K562 (cell line): ENCODE measurements around the gene MARS1. TPM values are rescaled to one million over a fixed set of nuclear protein-coding genes. Genes with fewer than 3 reads are reported as not detected.

Source experiments
- MTA1 ChIP-seq: fragments of 450-650 bp; IDR thresholded peaks from 2 replicates; pipeline ENCODE4 v1.6.1; 2017; ENCODE audit warnings: borderline replicate concordance
- RFX7 ChIP-seq: fragments of 250-450 bp; sonication (Bioruptor Pico); IDR thresholded peaks from 2 replicates; pipeline ENCODE4 v1.5.1; 2021; ENCODE audit warnings: mild to moderate bottlenecking
- WHSC1 ChIP-seq: IDR thresholded peaks from one replicate; pipeline ENCODE4 v1.6.1; 2012; ENCODE audit warnings: low read length, control low read depth, inconsistent platforms
- YY1 ChIP-seq, 3 experiments: IDR thresholded peaks; 2 replicates each; pipeline ENCODE4 v1.6.1; 2011; ENCODE audit warnings: low read length in 2 of 3, mild to moderate bottlenecking in 2 of 3, moderate library complexity in 2 of 3, borderline replicate concordance in 1 of 3, control low read depth in 1 of 3, low read depth in 1 of 3; ENCODE audit not compliant: insufficient read depth in 3 of 3, insufficient replicate concordance in 2 of 3, control insufficient read depth in 1 of 3, insufficient read length in 1 of 3; ENCODE audit errors: extremely low read depth in 1 of 3
- ZNF174 ChIP-seq: fragments of 250-450 bp; sonication (Bioruptor Pico); IDR thresholded peaks from 2 replicates; pipeline ENCODE4 v1.4.0; 2020; ENCODE audit warnings: mild to moderate bottlenecking
- ZNF347 ChIP-seq: fragments of 450-650 bp; formaldehyde crosslinking; IDR thresholded peaks from 2 replicates; pipeline ENCODE4 v1.4.0; 2020; ENCODE audit warnings: low read depth, mild to moderate bottlenecking, moderate library complexity
- ZNF778 ChIP-seq: fragments of 450-650 bp; formaldehyde crosslinking; IDR thresholded peaks from 2 replicates; pipeline ENCODE4 v1.4.0; 2020; ENCODE audit warnings: mild to moderate bottlenecking, moderate library complexity
- polyA plus RNA-seq, 8 experiments: library from polyadenylated mRNA; depleted of rRNA in 4 of 8; stranded (reverse) in 5 of 8; unstranded in 3 of 8; fragments of >200 nt; fragmentation: Nextera tagmentation in 2 of 8; fragmentation: Illumina TruSeq in 1 of 8; extraction: Ambion mirVana in 2 of 8; extraction: Trizol in 1 of 8; gene quantifications; 2 replicates each; pipeline versions ENCODE4 v1.2.1 to v1.2.3, GENCODE V29; 2011 to 2014; ENCODE audit warnings: inconsistent platforms in 1 of 8, missing spikeins in 1 of 8
- total RNA-seq, 7 experiments: library from RNA; depleted of rRNA in 6 of 7; stranded (reverse); fragments of >200 nt in 6 of 7; fragmentation: Illumina TruSeq in 2 of 7; extraction: Trizol in 2 of 7; gene quantifications; 2 replicates each; pipeline versions ENCODE4 v1.2.1 to v1.2.3, GENCODE V29; 2011 to 2021; ENCODE audit warnings: low replicate concordance in 1 of 7
- TF ChIP-seq, protein P1 (sequence below): fragments of 450-650 bp; formaldehyde crosslinking; IDR thresholded peaks from 2 replicates; pipeline ENCODE4 v1.4.0; 2022; ENCODE audit warnings: mild to moderate bottlenecking, moderate library complexity
- TF ChIP-seq, protein P2 (sequence below): fragments of 250-450 bp; sonication (Bioruptor Pico); IDR thresholded peaks from 2 replicates; pipeline ENCODE4 v1.8.0; 2022; ENCODE audit warnings: moderate library complexity, mild to moderate bottlenecking, inconsistent platforms
- TF ChIP-seq, protein P3 (sequence below): fragments of 450-650 bp; IDR thresholded peaks from 2 replicates; pipeline ENCODE4 v1.6.1; 2016; ENCODE audit warnings: low read depth
- TF ChIP-seq, protein P4 (sequence below): fragments of 450-650 bp; IDR thresholded peaks from 2 replicates; pipeline ENCODE4 v1.6.1; 2016; ENCODE audit warnings: borderline replicate concordance

The MARS1 gene
- total and polyA plus RNA-seq, 9 of the 15 experiments (the other 6 are each of a cell fraction or from before 2014, with no cell fraction given), result 117 to 382 (median 220) TPM

DNA sequence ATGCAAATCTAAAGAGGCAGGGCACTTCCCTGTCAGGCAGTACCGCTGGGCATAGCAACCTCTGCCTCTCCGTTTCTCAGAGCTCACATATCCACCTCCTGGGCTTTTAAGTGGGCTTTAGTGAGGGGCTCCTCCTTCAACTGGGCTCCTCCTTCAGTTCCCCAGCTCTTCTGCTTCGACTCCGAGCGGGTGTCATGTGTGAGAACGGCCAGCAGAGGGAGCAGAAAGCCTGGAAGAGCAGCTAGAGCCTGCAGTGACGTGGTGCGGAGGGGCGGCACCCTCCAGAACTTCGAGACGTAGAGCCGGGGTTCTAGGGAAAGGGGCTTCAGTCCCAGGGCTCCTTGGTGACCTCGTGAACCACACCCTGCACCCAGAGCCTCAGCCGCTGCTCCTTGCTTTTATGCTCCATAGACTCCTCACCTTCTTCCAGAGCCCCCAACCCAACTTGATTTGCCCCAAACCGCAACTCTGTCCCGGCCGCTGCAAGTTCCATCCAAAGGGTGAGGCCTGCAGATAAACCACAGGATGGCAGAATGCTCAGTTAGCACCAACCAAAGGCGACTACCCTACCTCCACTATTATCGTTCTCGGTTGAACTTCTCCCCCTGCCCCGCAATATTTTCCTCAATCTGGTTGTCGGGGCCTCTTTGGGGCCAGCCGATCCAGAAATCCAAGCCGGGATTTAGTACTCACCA is 28.7 kb upstream of the MARS1 start (continued):
- TF ChIP-seq, protein P1, sequence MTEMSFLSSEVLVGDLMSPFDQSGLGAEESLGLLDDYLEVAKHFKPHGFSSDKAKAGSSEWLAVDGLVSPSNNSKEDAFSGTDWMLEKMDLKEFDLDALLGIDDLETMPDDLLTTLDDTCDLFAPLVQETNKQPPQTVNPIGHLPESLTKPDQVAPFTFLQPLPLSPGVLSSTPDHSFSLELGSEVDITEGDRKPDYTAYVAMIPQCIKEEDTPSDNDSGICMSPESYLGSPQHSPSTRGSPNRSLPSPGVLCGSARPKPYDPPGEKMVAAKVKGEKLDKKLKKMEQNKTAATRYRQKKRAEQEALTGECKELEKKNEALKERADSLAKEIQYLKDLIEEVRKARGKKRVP (CRISPR knock-in tag), result no peak
- TF ChIP-seq, protein P2, sequence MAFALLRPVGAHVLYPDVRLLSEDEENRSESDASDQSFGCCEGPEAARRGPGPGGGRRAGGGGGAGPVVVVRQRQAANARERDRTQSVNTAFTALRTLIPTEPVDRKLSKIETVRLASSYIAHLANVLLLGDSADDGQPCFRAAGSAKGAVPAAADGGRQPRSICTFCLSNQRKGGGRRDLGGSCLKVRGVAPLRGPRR, result no peak
- TF ChIP-seq, protein P3, sequence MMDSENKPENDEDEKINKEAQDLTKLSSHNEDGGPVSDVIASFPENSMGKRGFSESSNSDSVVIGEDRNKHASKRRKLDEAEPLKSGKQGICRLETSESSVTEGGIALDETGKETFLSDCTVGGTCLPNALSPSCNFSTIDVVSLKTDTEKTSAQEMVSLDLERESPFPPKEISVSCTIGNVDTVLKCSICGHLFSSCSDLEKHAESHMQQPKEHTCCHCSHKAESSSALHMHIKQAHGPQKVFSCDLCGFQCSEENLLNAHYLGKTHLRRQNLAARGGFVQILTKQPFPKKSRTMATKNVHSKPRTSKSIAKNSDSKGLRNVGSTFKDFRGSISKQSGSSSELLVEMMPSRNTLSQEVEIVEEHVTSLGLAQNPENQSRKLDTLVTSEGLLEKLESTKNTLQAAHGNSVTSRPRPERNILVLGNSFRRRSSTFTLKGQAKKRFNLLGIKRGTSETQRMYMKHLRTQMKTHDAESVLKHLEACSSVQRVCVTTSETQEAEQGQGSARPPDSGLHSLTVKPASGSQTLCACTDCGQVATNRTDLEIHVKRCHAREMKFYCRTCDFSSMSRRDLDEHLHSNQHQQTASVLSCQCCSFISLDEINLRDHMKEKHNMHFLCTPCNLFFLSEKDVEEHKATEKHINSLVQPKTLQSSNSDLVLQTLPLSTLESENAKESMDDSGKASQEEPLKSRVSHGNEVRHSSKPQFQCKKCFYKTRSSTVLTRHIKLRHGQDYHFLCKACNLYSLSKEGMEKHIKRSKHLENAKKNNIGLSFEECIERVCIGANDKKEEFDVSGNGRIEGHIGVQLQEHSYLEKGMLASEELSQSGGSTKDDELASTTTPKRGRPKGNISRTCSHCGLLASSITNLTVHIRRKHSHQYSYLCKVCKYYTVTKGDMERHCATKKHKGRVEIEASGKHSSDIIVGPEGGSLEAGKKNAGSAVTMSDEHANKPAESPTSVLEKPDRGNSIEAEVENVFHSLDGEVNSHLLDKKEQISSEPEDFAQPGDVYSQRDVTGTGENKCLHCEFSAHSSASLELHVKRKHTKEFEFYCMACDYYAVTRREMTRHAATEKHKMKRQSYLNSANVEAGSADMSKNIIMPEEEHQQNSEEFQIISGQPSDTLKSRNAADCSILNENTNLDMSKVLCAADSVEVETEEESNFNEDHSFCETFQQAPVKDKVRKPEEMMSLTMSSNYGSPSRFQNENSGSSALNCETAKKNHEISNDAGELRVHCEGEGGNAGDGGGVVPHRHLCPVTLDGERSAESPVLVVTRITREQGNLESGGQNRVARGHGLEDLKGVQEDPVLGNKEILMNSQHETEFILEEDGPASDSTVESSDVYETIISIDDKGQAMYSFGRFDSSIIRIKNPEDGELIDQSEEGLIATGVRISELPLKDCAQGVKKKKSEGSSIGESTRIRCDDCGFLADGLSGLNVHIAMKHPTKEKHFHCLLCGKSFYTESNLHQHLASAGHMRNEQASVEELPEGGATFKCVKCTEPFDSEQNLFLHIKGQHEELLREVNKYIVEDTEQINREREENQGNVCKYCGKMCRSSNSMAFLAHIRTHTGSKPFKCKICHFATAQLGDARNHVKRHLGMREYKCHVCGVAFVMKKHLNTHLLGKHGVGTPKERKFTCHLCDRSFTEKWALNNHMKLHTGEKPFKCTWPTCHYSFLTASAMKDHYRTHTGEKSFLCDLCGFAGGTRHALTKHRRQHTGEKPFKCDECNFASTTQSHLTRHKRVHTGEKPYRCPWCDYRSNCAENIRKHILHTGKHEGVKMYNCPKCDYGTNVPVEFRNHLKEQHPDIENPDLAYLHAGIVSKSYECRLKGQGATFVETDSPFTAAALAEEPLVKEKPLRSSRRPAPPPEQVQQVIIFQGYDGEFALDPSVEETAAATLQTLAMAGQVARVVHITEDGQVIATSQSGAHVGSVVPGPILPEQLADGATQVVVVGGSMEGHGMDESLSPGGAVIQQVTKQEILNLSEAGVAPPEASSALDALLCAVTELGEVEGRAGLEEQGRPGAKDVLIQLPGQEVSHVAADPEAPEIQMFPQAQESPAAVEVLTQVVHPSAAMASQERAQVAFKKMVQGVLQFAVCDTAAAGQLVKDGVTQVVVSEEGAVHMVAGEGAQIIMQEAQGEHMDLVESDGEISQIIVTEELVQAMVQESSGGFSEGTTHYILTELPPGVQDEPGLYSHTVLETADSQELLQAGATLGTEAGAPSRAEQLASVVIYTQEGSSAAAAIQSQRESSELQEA, result no peak
- TF ChIP-seq WHSC1 (no peak), ZNF174 (CRISPR knock-in tag) (no peak), RFX7 (CRISPR knock-in tag) (no peak), MTA1 (peak; percentile 46; the same call in 1 of the 2 replicates), YY1 (IDR thresholded peaks at IDR 0.05; ENCODE audit: borderline replicate concordance in 1 of 3, control insufficient read depth in 1 of 3, extremely low read depth in 1 of 3, insufficient read depth in 3 of 3, insufficient read length in 1 of 3, insufficient replicate concordance in 2 of 3, low read depth in 1 of 3, low read length in 2 of 3) (no peak), ZNF347 (CRISPR knock-in tag) (no peak), ZNF778 (CRISPR knock-in tag) (no peak)
- TF ChIP-seq, protein P4, sequence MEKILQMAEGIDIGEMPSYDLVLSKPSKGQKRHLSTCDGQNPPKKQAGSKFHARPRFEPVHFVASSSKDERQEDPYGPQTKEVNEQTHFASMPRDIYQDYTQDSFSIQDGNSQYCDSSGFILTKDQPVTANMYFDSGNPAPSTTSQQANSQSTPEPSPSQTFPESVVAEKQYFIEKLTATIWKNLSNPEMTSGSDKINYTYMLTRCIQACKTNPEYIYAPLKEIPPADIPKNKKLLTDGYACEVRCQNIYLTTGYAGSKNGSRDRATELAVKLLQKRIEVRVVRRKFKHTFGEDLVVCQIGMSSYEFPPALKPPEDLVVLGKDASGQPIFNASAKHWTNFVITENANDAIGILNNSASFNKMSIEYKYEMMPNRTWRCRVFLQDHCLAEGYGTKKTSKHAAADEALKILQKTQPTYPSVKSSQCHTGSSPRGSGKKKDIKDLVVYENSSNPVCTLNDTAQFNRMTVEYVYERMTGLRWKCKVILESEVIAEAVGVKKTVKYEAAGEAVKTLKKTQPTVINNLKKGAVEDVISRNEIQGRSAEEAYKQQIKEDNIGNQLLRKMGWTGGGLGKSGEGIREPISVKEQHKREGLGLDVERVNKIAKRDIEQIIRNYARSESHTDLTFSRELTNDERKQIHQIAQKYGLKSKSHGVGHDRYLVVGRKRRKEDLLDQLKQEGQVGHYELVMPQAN, result 0 out of 2 replicates have a peak, but pooled peaks have one; percentile 40
